Hypothalamus (tissue), 51 donors: Measurements from ENCODE around the gene ZNF689.

ENCODE experiments used
- DNase-seq, 51 donors: peaks; one replicate each; lab custom pipeline; 2025; lab: John Stamatoyannopoulos, UW

Gene ZNF689

DNA sequence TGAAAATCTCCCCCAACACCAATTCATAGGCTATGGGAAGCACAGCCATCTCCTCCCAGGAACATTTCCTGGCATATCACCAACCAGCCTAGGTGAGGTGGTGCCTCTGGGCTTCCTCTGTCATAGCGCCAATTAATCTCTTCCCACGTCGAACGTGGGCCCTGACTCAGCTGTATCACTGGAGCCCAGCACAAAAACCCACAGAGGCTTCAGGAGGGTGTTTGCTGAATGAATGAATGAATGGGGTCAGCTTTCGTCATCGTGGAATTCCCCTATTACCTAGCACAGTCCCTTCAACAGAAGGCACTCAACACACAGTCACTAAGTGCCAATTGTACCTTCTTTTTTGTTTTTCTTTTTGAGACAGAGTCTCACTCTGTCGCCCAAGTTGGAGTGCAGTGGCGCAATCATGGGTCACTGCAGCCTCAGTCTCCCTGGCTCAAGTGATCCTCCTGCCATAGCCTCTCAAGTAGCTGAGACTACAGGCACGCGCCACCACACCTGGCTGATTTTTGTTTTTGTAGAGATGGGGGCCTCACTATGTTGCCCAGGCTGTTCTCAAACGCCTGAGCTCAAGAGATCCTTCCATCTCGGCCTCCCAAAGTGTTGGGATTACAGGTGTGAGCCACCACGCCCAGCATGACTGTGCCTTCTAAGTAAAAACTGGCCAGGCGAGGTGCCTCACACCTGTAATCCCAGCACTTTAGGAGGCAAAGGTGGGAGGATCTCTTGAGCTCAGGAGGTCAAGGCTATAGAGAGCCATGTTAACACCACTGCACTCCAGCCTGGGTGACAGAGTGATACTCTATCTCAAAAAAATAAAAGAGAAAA lies 42.8 kb downstream of the ZNF689 start:
- no peak for DNase-seq

DNA sequence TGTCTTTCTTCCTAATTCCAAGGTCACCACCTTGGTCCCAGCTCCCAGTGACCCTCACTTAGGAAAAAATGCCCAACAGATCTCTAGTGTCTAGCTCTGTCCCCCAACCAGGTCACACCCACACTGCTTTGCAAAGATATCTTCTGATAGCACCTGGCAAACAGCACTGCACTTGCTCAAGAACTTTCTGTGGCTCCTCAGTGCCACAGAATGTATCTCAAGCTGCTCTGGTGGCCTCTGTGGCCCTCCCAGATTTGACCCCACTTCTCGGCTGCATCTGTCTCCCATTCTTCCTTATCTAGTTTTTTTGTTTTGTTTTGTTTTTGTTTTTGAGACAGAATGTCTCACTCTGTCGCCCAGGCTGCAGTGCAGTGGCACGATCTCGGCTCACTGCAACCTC lies 43.7 kb downstream of the ZNF689 start:
- no peak for DNase-seq

DNA sequence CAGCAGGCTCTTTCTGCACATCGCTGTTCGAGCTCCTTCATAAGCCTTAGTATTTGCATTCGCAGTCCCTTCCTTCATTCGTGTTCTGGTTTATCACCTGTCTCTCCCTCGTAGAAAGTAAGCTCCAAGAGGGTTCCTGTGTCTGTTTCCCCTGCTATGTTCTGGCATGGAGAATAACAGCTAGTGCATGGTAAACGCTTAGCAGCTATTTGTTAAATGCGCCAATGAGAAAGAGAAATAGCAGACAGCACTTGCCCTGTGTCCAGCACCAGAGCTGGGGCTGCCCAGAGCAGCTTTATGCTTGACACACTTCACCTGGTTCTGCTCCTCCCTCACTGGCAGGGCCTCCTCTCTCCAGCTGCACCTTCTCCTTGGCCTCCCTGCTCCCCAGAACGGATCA lies 44.2 kb downstream of the ZNF689 start:
- DNase-seq, result no peak

DNA sequence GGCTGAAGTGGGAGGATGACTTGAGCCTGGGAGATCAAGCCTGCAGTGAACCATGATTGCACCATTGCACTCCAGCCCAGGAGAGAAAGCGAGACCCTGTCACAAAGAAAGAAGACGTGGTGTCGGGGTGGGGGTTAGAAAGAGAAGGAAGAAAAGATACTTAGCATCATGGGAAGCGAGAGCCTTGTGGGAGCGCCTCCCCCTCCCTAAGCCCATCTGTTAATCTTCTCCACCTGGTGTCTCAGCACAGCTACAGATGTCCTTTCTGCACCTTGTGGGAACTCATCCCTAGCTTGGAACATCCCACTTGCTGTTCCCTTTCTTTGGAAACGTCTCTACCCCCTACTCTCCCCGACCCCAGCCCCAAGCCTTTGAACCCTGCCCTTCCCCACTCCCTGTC lies 44.7 kb downstream of the ZNF689 start:
- no peak for DNase-seq

DNA sequence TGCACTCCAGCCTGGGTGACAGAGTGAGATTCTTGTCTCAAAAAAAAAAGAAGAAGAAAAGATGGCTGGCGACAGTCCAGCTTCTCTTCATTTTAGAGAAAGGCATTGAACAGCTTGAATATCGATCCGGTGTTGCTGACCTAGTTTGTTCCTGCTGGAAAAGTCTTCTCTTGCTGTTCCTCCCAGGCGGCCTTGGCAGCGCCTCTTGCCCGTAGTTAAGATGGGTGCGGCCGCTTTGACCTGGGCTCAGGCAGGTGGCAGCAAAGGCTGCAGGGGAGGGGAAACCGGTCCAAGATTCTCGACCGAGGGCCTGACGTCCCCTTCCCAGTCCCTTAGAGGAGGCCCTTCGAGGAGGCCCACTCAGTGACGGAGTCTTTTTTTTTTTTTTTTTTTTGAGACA lies 48.2 kb downstream of the ZNF689 start:
- no peak for DNase-seq

DNA sequence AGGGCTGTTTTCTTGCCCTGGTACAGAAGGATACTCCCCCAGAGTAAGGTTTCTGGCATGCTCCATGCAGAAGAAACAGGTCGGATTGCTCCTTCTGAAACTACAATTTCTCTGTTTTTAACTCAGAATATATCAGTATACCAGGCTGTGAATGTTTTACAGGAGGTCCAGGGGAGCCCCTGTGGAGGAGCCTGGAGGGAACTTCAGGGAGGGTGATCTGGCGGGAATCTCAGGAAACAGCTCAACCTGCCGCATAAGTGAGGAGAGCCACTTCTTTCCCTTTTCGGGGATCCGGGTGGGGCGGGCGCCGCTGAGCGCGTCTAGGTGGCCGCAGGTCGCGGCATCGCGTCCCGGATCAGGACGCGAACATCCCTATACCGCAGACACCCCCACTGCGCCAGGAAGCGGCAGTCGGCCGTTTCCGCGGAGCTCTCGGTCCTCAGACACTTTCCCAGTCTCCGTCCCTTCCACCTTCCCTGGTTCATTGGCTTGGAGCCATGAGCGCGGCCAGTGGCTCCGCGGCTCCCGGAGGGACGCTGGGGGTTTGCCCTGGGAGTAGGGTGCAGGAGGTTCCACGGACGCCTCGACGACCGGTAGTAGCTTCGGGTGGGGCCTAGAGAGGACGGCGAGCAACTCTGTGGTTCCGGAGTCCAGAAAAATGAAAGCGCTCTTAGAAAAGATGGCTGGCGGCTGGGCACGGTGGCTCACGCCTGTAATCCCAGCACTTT lies 48.9 kb downstream of the ZNF689 start:
- DNase-seq, result peak in 11 of 51 donors; percentile 3 to 23 (median 8)

DNA sequence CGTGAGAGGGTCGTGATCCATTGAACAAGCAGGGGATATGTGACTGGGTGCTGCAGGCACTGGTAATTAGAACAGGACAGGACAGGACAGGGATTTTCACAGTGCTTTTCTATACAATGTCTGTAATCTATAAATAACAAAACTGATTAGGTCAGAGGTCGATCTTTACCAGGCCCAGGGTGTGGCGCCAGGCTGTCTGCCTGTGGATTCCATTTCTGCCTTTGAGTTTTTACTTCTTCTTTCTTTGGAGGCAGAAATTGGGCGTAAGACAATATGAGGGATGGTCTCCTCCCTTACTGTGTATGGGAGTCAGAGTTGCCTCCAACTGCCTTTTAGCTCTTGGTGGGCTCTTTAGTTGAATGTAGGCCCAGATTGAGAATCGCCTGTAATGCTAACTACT lies 50.5 kb downstream of the ZNF689 start:
- DNase-seq, result no peak

DNA sequence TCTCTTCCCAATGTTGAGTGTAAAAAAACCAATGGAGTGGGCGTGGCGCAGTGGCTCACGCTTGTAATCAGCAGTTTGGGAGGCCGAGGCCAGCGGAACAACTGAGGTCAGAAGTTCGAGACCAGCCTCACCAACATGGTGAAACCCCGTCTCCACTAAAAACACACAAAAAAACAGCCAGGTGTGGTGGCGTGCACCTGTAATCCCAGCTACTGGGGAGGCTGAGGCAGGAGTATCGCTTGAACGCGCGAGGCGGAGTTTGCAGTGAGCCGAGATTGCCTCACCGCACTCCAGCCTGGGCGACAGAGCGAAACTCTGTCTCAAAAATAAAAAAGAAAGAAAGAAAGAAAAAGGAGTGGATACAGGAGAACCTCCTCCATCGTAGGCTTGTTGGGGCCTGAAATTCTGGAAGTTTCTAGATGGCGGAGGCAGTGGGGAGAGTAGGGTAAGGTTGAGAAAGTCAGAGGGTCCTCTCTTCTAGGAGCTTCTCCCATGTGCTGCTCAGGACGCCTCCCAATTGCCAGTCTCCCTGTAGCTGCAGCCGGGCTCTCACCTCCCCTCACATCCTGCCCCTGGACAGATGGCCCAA lies 51.3 kb downstream of the ZNF689 start:
- no peak for DNase-seq

DNA sequence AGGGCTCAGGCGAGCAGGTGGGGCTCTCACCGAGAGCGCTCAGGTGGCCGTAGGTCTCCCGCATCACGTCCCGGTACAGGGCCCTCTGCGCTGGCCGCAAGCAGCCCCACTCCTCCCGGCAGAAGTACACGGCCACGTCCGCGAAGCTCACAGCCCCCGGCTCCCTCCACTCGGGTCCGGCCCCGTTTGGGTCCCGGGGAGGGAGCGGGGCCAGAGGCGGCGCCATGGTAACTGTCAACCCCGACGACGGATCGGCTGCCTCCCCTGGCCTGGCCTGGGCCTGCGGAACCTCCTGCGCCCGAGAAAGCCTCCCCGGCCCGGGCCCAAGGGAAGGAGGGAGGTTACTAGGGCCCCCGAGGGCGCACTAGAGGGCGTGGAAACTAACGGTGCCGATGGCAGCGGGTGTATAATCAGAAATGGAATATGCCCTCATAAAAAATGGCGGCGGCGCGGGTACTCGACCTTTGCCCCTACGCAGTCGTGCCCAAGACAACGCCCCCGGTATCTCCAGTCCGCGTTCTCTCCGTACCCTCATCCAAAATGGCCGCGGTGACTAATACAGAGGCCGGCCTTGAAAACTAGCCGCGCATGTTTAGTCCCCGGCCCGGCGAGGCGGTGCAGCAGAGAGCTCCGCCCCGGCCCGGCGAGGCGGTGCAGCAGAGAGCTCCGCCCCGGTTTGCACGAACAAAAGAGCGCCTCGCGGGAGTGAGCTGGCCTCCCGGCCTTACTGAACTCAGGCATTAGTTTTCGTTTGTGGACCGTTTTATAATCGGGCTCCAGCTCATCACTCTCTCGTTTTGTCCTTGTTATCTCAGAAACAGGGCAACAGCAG lies 52.0 kb downstream of the ZNF689 start, which contains the start of gene ZNF764:
ZNF764 (minus strand) TSS at position 418 of the 832 bp plus-strand sequence; CDS start at position 226, 192 bp downstream.
- peak; percentile 72 to 99 (median 96) for DNase-seq

DNA sequence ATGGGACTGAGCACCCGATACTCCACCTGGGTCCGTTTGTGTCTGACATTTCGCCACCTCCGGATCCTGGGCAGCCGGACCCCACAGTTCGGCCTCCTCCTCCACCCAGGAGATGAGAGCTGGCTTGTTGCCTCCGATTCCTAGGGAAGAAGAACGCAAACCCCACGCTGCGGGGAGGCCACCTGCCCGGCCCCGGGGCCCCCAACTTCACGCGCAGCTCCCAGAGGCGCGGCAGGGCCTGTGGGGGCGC lies 52.6 kb downstream of the ZNF689 start:
- peak in 4 of 51 donors; percentile 26 to 60 (median 36) for DNase-seq

DNA sequence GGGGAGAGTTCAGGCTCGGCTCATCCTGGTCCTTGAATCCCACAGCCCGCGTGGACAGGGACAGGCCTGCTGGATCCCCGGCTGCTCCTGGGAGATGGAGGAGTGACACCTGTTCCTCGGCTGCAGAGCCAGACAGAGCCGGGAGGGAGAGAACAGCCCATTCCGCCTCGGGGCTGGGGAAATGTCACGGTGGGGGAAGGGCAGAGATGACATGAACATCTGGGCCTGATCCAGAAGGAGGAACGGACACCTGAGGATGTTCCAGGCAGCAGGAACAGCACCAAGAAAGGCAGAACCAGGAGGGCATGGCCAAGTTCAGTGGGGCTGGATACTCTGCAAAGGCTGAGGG lies 54.1 kb downstream of the ZNF689 start:
- no peak for DNase-seq

DNA sequence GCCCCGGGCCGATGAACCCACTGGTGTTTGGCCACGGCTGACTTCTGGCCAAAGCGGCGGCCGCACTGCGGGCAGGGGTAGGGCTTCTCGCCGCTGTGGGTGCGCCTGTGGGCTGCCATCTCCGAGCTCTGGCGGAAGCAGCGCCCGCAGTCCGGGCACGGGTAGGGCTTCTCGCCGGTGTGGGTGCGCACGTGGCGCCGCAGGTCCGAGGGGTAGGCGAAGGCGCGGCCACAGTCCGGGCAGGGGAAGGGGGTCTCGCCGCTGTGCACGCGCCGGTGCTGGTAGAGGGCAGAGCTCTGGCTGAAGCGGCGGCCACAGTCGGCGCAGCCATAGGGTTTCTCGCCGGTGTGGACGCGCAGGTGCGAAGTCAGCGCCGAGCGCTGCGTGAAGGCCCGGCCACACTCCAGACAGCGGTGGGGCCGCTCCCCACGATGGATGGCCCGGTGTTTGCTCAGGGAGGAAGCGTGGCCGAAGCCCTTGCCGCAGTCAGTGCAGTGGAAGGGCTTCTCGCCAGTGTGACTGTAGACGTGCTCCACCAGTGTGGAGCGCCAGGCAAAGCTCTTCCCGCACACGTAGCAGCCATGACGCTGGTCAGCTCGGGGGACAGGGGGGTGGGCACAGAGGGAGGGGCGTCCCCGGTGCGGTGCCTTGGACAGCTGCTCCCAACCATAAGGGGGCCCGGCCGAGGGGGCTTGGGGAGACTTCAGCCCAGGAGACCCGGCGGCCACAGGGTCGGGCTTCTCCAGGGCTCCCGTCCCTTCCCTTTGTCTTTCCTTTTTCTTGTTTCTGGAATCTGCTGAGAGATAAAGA lies 54.7 kb downstream of the ZNF689 start:
- DNase-seq, result no peak

DNA sequence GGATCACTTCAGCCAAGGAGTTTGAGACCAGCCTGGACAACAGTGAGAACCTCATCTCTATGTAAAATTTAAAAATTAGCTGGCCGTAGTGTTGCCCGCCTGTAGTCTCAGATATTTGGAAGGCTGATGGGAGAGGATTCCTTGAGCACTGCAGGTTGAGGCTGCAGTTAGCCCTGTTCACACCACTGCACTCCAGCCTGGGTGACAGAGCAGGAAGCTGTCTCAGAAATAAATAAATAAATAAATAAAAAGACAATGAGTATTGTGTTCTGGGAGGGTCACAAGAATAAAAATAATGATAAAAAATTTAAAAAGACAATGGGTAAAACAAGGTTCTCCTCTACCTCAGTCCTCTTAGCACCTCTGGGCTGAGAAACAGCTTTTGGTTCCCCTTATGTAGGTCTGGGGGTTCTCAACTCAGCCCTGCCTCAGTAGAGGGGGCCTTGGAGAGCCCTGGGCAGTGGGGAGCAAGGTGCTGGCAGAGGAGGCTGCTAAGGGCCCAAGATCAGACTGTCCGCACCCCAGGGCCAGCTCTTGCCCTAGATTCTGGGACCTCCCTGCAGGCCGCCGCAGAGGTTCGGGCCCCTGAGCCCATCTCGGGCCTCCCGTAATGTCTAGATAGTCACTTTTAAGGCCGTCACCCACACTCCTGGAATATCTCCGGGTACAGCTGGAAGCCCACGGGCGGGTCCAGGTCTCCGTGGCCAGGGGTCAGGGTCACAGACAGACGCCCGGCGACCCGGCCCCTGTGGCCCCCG lies 55.5 kb downstream of the ZNF689 start:
- DNase-seq, result no peak

DNA sequence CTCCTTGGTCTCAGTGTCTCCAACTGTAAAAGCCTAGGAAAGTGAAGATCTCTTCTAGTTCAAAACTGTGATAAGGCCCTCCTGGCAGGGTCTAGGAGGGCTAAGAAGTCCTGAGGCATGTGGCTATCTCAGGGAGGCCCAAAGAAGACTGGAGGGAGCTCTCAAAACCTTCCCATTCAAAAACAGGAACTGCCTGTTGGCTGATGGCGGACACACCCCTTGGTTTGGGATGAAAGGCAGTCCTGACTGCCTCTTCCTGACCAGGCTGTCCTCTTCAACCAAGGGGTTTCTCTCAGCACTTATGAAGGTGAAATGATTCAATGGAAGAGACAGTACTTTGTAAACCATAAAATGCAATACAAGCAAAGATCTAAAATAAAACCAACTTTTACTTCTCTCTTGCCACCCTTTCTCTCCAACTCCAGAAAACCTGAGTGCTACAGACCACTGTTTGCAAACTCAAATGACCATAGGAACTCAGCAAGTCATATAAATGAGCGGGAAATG lies 56.7 kb downstream of the ZNF689 start:
- DNase-seq, result no peak

DNA sequence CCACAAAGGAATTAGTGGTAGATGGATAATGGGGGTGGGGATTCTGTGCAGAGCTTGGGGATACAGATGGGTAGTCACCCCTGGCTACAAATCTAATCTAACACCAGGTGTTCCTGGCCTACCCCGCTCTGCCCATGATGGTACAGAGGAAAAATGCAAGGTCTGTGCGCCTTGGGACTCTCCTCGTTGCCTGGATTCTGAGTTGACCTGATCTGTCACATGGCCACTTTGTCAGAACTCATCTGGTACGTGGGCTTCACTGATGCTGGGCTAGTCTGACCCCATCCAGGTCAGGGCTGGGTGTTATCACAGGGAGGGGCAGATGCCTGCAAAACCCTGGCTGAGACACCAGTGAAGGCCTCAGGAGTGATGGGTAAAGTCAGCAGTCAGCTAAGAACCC lies 57.2 kb downstream of the ZNF689 start:
- DNase-seq, result no peak
